ENCODE results near the gene TIMM13.

- TF ChIP-seq, protein P1, sequence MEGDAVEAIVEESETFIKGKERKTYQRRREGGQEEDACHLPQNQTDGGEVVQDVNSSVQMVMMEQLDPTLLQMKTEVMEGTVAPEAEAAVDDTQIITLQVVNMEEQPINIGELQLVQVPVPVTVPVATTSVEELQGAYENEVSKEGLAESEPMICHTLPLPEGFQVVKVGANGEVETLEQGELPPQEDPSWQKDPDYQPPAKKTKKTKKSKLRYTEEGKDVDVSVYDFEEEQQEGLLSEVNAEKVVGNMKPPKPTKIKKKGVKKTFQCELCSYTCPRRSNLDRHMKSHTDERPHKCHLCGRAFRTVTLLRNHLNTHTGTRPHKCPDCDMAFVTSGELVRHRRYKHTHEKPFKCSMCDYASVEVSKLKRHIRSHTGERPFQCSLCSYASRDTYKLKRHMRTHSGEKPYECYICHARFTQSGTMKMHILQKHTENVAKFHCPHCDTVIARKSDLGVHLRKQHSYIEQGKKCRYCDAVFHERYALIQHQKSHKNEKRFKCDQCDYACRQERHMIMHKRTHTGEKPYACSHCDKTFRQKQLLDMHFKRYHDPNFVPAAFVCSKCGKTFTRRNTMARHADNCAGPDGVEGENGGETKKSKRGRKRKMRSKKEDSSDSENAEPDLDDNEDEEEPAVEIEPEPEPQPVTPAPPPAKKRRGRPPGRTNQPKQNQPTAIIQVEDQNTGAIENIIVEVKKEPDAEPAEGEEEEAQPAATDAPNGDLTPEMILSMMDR (IDR thresholded peaks at IDR 0.05), result no peak
- no peak for TF ChIP-seq POLR2A (IDR thresholded peaks at IDR 0.05)
Observed at GRCh38 chr19:2394442-2395292, 32.7 kb downstream of the TIMM13 start.
